ENCODE measurements around the gene CD37. TPM values are rescaled to one million over a fixed set of nuclear protein-coding genes. Genes with fewer than 3 reads are reported as not detected.

Gene CD37
- total and polyA plus RNA-seq, 5 experiments from 2014 or later = 148 to 337 (median 192) TPM

Small RNAs within 50 kb of the gene (microRNA-seq; reads per million reads assigned to microRNA genes)
- not detected for gene MIR4324 (ENCODE audit: borderline microRNAs expressed)

Other genes with a start within 250 kb of the CD37 start
- 100 to 1,000 TPM; 706 to 741 TPM for gene SNRNP70, start 250.0 kb upstream of the CD37 start, total RNA-seq
- 10 to 100 TPM; 42.3 to 63.4 (median 50.2) TPM for gene SNRNP70, start 250.0 kb upstream of the CD37 start, polyA plus RNA-seq
- gene LIN7B, start 221.0 kb upstream of the CD37 start, total RNA-seq = 10 to 100 TPM; 15.7 to 16.2 TPM
- gene LIN7B, start 221.0 kb upstream of the CD37 start, polyA plus RNA-seq = 1 to 10 TPM; 5.5 to 9.2 (median 5.6) TPM
- 1 to 10 TPM; 1.6 TPM for gene C19orf73, start 216.3 kb upstream of the CD37 start, total RNA-seq
- gene C19orf73, start 216.3 kb upstream of the CD37 start, polyA plus RNA-seq = 1 to 10 TPM; 3.0 to 7.0 (median 5.7) TPM
- gene PPFIA3, start 215.9 kb upstream of the CD37 start, total RNA-seq = 1 to 10 TPM; 3.6 to 4.7 TPM
- under 1 TPM in 2 of 3 donors, not detected in 1; 0.20 to 0.58 TPM for gene PPFIA3, start 215.9 kb upstream of the CD37 start, polyA plus RNA-seq
- gene HRC, start 180.0 kb upstream of the CD37 start, total RNA-seq = not detected
- not detected for gene HRC, start 180.0 kb upstream of the CD37 start, polyA plus RNA-seq
- gene TRPM4, start 177.6 kb upstream of the CD37 start, total RNA-seq = not detected
- gene TRPM4, start 177.6 kb upstream of the CD37 start, polyA plus RNA-seq = not detected
- 1 to 10 TPM; 6.0 to 6.9 TPM for gene SLC6A16, start 10.2 kb upstream of the CD37 start, total RNA-seq
- gene SLC6A16, start 10.2 kb upstream of the CD37 start, polyA plus RNA-seq = 1 to 10 TPM in 2 of 3 donors, under 1 TPM in 1; 0.97 to 1.5 (median 1.4) TPM
- gene TEAD2, start 27.0 kb downstream of the CD37 start, total RNA-seq = under 1 TPM; 0.21 to 0.49 TPM
- gene TEAD2, start 27.0 kb downstream of the CD37 start, polyA plus RNA-seq = under 1 TPM in 1 of 3 donors, not detected in 2; 0.07 TPM
- not detected for gene DKKL1, start 28.5 kb downstream of the CD37 start, total RNA-seq
- gene DKKL1, start 28.5 kb downstream of the CD37 start, polyA plus RNA-seq = not detected
- gene KASH5, start 52.8 kb downstream of the CD37 start, total RNA-seq = under 1 TPM in 1 of 2 experiments, not detected in 1; 0.36 TPM
- gene KASH5, start 52.8 kb downstream of the CD37 start, polyA plus RNA-seq = under 1 TPM in 1 of 3 donors, not detected in 2; 0.22 TPM
- gene PTH2, start 88.0 kb downstream of the CD37 start, total RNA-seq = not detected
- gene PTH2, start 88.0 kb downstream of the CD37 start, polyA plus RNA-seq = not detected
- not detected for gene GFY, start 90.0 kb downstream of the CD37 start, total RNA-seq
- not detected for gene GFY, start 90.0 kb downstream of the CD37 start, polyA plus RNA-seq
- under 1 TPM; 0.27 to 0.73 TPM for gene SLC17A7, start 106.1 kb downstream of the CD37 start, total RNA-seq
- not detected for gene SLC17A7, start 106.1 kb downstream of the CD37 start, polyA plus RNA-seq
- 100 to 1,000 TPM; 157 to 179 TPM for gene PIH1D1, start 116.4 kb downstream of the CD37 start, total RNA-seq
- 10 to 100 TPM; 85.3 to 88.9 (median 86.7) TPM for gene PIH1D1, start 116.4 kb downstream of the CD37 start, polyA plus RNA-seq
- gene ALDH16A1, start 117.8 kb downstream of the CD37 start, total RNA-seq = 10 to 100 TPM; 44.3 to 44.4 TPM
- gene ALDH16A1, start 117.8 kb downstream of the CD37 start, polyA plus RNA-seq = 10 to 100 TPM; 28.3 to 38.0 (median 30.1) TPM
- gene FLT3LG, start 138.8 kb downstream of the CD37 start, total RNA-seq = 100 to 1,000 TPM; 106 to 112 TPM
- 100 to 1,000 TPM; 108 to 205 (median 166) TPM for gene FLT3LG, start 138.8 kb downstream of the CD37 start, polyA plus RNA-seq
- gene RPL13A, start 152.2 kb downstream of the CD37 start, total RNA-seq = 1,000 to 10,000 TPM; 5,160 to 5,167 TPM
- gene RPL13A, start 152.2 kb downstream of the CD37 start, polyA plus RNA-seq = 1,000 to 10,000 TPM; 3,162 to 3,664 (median 3,630) TPM
- 1,000 to 10,000 TPM; 3,084 to 3,152 TPM for gene RPS11, start 161.0 kb downstream of the CD37 start, total RNA-seq
- 1,000 to 10,000 TPM; 2,379 to 2,818 (median 2,600) TPM for gene RPS11, start 161.0 kb downstream of the CD37 start, polyA plus RNA-seq
- 10 to 100 TPM; 24.3 to 26.0 TPM for gene FCGRT, start 177.3 kb downstream of the CD37 start, total RNA-seq
- 10 to 100 TPM; 50.3 to 62.9 (median 61.5) TPM for gene FCGRT, start 177.3 kb downstream of the CD37 start, polyA plus RNA-seq
- 1 to 10 TPM; 1.6 to 3.6 TPM for gene RCN3, start 192.6 kb downstream of the CD37 start, total RNA-seq
- 1 to 10 TPM; 1.5 to 4.5 (median 2.8) TPM for gene RCN3, start 192.6 kb downstream of the CD37 start, polyA plus RNA-seq
- gene NOSIP, start 245.2 kb downstream of the CD37 start, total RNA-seq = 100 to 1,000 TPM; 162 to 173 TPM
- gene NOSIP, start 245.2 kb downstream of the CD37 start, polyA plus RNA-seq = 100 to 1,000 TPM; 662 to 854 (median 844) TPM
- 1 to 10 TPM; 1.9 to 2.4 TPM for gene PRRG2, start 245.9 kb downstream of the CD37 start, total RNA-seq
- gene PRRG2, start 245.9 kb downstream of the CD37 start, polyA plus RNA-seq = under 1 TPM; 0.28 to 0.34 (median 0.32) TPM